SK-N-SH treated with all-trans-retinoic acid at 6 μM for 48 hours (cell line): ENCODE measurements around the gene CPT1C.

Experiments
- ATAC-seq: fragments of 200-7000 bp; cut with Tn5 transposase; 3 replicates; pipeline ENCODE4 v1.9.1; 2020; ENCODE audit warnings: mild to moderate bottlenecking, moderate library complexity
- ARNTL ChIP-seq: fragments of 450-650 bp; formaldehyde crosslinking; IDR thresholded peaks from 2 replicates; pipeline ENCODE4 v1.5.0; 2020; ENCODE audit warnings: low read depth, mild to moderate bottlenecking, moderate library complexity, borderline replicate concordance
- BACH2 ChIP-seq: fragments of 250-450 bp; sonication (Bioruptor Pico); IDR thresholded peaks from 2 replicates; pipeline ENCODE4 v1.9.0; 2021; ENCODE audit warnings: mild to moderate bottlenecking, borderline replicate concordance
- CSDC2 ChIP-seq: fragments of 250-450 bp; sonication (Bioruptor Pico); IDR thresholded peaks from 2 replicates; pipeline ENCODE4 v1.5.0; 2020; ENCODE audit warnings: mild to moderate bottlenecking, moderate library complexity
- ESRRG ChIP-seq: fragments of 250-450 bp; sonication (Bioruptor Pico); IDR thresholded peaks from 2 replicates; pipeline ENCODE4 v1.6.1; 2021; ENCODE audit warnings: mild to moderate bottlenecking
- GLIS3 ChIP-seq: fragments of 250-450 bp; sonication (Bioruptor Pico); IDR thresholded peaks from 2 replicates; pipeline ENCODE4 v1.5.0; 2020; ENCODE audit warnings: mild to moderate bottlenecking, moderate library complexity
- ISL1 ChIP-seq: fragments of 250-450 bp; sonication (Bioruptor Pico); IDR thresholded peaks from 2 replicates; pipeline ENCODE4 v2.1.2; 2022; ENCODE audit warnings: mild to moderate bottlenecking, moderate library complexity
- OSR1 ChIP-seq: fragments of 250-450 bp; sonication (Bioruptor Pico); IDR thresholded peaks from 2 replicates; pipeline ENCODE4 v1.8.0; 2022; ENCODE audit warnings: moderate library complexity, mild to moderate bottlenecking, inconsistent platforms
- PPARA ChIP-seq: fragments of 250-450 bp; sonication (Bioruptor Pico); IDR thresholded peaks from 2 replicates; pipeline ENCODE4 v1.5.0; 2020; ENCODE audit warnings: mild to moderate bottlenecking, borderline replicate concordance
- RARB ChIP-seq: fragments of 250-450 bp; sonication (Bioruptor Pico); IDR thresholded peaks from 2 replicates; pipeline ENCODE4 v1.8.0; 2021; ENCODE audit warnings: mild to moderate bottlenecking, moderate library complexity
- SNAI2 ChIP-seq: fragments of 250-450 bp; sonication (Bioruptor Pico); IDR thresholded peaks from 2 replicates; pipeline ENCODE4 v1.5.0; 2020; ENCODE audit warnings: mild to moderate bottlenecking, moderate library complexity
- TCF4 ChIP-seq: fragments of 250-450 bp; sonication (Bioruptor Pico); IDR thresholded peaks from 2 replicates; pipeline ENCODE4 v1.8.0; 2021; ENCODE audit warnings: mild to moderate bottlenecking, moderate library complexity, borderline replicate concordance
- TOX ChIP-seq: fragments of 250-450 bp; sonication (Bioruptor Pico); IDR thresholded peaks from 2 replicates; pipeline ENCODE4 v1.8.0; 2021; ENCODE audit warnings: mild to moderate bottlenecking, moderate library complexity, borderline replicate concordance
- ZC3H10 ChIP-seq: fragments of 250-450 bp; sonication (Bioruptor Pico); IDR thresholded peaks from 2 replicates; pipeline ENCODE4 v1.5.1; 2021; ENCODE audit warnings: mild to moderate bottlenecking, moderate library complexity
- ZFP3 ChIP-seq: fragments of 250-450 bp; sonication (Bioruptor Pico); IDR thresholded peaks from 2 replicates; pipeline ENCODE4 v1.5.0; 2020; ENCODE audit warnings: mild to moderate bottlenecking, moderate library complexity
- ZFP30 ChIP-seq: fragments of 450-650 bp; formaldehyde crosslinking; IDR thresholded peaks from 2 replicates; pipeline ENCODE4 v1.5.0; 2022; ENCODE audit warnings: mild to moderate bottlenecking, moderate library complexity
- ZNF565 ChIP-seq: fragments of 450-650 bp; formaldehyde crosslinking; conservative IDR thresholded peaks from 2 replicates; pipeline ENCODE4 v1.5.0; 2020; ENCODE audit warnings: low read depth, mild to moderate bottlenecking, moderate library complexity
- ZNF70 ChIP-seq: fragments of 450-650 bp; formaldehyde crosslinking; IDR thresholded peaks from 2 replicates; pipeline ENCODE4 v1.5.0; 2020; ENCODE audit warnings: mild to moderate bottlenecking, moderate library complexity
- ZNF8 ChIP-seq: fragments of 450-650 bp; formaldehyde crosslinking; IDR thresholded peaks from 2 replicates; pipeline ENCODE4 v1.5.0; 2020; ENCODE audit warnings: mild to moderate bottlenecking, moderate library complexity
- TF ChIP-seq, protein P1 (sequence below): fragments of 250-450 bp; sonication (Bioruptor Pico); IDR thresholded peaks from 2 replicates; pipeline ENCODE4 v1.8.0; 2021; ENCODE audit warnings: low read depth, mild to moderate bottlenecking, moderate library complexity, borderline replicate concordance
- TF ChIP-seq, protein P2 (sequence below): fragments of 250-450 bp; sonication (Bioruptor Pico); IDR thresholded peaks from 2 replicates; pipeline ENCODE4 v1.5.1; 2020; ENCODE audit warnings: low read depth, mild to moderate bottlenecking, moderate library complexity
- TF ChIP-seq, protein P3 (sequence below): fragments of 250-450 bp; sonication (Bioruptor Pico); IDR thresholded peaks from 2 replicates; pipeline ENCODE4 v1.5.0; 2020; ENCODE audit warnings: mild to moderate bottlenecking, moderate library complexity
- TF ChIP-seq, protein P4 (sequence below): fragments of 250-450 bp; sonication (Bioruptor Pico); IDR thresholded peaks from 2 replicates; pipeline ENCODE4 v1.8.0; 2020; ENCODE audit warnings: mild to moderate bottlenecking, moderate library complexity, borderline replicate concordance

The CPT1C gene

DNA sequence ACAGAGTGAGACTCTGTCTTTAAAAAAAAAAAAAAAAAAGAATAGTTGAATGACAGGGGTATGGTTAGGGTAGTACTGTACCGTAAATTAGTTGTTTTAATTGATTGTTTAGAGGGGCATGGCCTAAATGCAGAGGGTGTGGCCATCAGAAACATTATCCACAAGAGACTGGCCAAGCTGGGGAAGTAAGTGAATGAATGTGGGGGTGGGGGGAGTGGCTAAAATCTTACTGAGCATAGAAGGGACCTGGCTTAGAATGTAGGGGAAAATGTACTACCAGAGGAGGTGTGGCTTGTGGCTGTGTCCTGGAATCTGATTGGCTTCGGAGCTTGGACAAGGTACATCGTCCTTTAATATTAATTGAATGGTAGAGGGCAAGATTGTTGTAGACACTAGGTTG is 21.4 kb upstream of the CPT1C start:
- TF ChIP-seq, protein P1, sequence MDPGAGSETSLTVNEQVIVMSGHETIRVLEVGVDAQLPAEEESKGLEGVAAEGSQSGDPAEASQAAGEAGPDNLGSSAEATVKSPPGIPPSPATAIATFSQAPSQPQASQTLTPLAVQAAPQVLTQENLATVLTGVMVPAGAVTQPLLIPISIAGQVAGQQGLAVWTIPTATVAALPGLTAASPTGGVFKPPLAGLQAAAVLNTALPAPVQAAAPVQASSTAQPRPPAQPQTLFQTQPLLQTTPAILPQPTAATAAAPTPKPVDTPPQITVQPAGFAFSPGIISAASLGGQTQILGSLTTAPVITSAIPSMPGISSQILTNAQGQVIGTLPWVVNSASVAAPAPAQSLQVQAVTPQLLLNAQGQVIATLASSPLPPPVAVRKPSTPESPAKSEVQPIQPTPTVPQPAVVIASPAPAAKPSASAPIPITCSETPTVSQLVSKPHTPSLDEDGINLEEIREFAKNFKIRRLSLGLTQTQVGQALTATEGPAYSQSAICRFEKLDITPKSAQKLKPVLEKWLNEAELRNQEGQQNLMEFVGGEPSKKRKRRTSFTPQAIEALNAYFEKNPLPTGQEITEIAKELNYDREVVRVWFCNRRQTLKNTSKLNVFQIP (CRISPR knock-in tag) = no peak
- TF ChIP-seq ZNF565 (no peak), ZNF70 (CRISPR knock-in tag) (no peak), TCF4 (CRISPR knock-in tag) (no peak), RARB (CRISPR knock-in tag) (no peak), SNAI2 (CRISPR knock-in tag) (no peak), ESRRG (CRISPR knock-in tag) (no peak), ZFP30 (CRISPR knock-in tag) (no peak), ISL1 (CRISPR knock-in tag) (no peak), PPARA (CRISPR knock-in tag) (no peak)
- TF ChIP-seq, protein P2, sequence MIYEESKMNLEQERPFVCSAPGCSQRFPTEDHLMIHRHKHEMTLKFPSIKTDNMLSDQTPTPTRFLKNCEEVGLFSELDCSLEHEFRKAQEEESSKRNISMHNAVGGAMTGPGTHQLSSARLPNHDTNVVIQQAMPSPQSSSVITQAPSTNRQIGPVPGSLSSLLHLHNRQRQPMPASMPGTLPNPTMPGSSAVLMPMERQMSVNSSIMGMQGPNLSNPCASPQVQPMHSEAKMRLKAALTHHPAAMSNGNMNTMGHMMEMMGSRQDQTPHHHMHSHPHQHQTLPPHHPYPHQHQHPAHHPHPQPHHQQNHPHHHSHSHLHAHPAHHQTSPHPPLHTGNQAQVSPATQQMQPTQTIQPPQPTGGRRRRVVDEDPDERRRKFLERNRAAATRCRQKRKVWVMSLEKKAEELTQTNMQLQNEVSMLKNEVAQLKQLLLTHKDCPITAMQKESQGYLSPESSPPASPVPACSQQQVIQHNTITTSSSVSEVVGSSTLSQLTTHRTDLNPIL = no peak
- ATAC-seq = no peak

DNA sequence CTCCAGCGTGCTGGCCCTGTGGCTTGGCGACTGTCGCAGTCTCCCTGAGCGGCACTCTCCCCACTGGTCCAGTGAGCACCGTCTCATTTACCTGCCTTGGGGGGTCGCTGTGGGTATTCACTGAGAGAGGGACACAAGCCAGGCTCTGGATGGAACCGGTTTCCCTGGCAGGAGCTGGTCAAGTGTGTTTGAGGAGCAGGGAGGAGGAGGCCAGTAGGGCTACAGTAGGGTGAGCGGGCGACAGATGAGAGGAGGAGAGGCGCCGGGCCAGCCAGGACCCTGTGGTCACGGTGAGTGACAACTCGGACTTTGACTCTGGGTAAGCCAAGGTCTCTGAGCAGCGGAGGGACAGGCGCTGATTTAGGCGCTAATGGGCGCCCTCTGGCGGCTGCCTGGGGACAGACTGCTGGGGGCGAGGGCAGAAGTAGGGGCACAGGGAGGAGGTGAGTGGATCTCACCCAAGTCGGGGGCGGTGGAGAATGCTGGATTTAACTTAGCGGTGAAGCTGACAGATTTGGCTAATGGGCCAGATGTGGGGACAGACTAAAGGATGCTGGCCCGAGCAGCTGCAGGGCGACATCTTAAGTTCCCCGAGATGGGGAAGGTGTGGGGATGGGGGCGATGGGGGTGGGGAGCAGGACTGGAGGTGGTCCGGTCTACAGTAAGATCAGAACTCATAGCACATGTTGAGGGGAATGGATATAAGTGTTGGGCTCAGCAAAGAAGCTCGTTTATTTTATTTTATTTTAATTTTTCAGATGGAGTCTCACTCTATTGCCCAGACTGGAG is 18.6 kb upstream of the CPT1C start:
- TF ChIP-seq BACH2 (CRISPR knock-in tag) (no peak), ZNF70 (CRISPR knock-in tag) (0 out of 2 replicates have a peak, but pooled peaks have one; percentile 4), ZC3H10 (CRISPR knock-in tag) (no peak)
- TF ChIP-seq, protein P3, sequence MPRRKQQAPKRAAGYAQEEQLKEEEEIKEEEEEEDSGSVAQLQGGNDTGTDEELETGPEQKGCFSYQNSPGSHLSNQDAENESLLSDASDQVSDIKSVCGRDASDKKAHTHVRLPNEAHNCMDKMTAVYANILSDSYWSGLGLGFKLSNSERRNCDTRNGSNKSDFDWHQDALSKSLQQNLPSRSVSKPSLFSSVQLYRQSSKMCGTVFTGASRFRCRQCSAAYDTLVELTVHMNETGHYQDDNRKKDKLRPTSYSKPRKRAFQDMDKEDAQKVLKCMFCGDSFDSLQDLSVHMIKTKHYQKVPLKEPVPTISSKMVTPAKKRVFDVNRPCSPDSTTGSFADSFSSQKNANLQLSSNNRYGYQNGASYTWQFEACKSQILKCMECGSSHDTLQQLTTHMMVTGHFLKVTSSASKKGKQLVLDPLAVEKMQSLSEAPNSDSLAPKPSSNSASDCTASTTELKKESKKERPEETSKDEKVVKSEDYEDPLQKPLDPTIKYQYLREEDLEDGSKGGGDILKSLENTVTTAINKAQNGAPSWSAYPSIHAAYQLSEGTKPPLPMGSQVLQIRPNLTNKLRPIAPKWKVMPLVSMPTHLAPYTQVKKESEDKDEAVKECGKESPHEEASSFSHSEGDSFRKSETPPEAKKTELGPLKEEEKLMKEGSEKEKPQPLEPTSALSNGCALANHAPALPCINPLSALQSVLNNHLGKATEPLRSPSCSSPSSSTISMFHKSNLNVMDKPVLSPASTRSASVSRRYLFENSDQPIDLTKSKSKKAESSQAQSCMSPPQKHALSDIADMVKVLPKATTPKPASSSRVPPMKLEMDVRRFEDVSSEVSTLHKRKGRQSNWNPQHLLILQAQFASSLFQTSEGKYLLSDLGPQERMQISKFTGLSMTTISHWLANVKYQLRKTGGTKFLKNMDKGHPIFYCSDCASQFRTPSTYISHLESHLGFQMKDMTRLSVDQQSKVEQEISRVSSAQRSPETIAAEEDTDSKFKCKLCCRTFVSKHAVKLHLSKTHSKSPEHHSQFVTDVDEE (CRISPR knock-in tag) = peak; percentile 54; the same call in 1 of the 2 replicates
- peak; percentile 54 for ATAC-seq

DNA sequence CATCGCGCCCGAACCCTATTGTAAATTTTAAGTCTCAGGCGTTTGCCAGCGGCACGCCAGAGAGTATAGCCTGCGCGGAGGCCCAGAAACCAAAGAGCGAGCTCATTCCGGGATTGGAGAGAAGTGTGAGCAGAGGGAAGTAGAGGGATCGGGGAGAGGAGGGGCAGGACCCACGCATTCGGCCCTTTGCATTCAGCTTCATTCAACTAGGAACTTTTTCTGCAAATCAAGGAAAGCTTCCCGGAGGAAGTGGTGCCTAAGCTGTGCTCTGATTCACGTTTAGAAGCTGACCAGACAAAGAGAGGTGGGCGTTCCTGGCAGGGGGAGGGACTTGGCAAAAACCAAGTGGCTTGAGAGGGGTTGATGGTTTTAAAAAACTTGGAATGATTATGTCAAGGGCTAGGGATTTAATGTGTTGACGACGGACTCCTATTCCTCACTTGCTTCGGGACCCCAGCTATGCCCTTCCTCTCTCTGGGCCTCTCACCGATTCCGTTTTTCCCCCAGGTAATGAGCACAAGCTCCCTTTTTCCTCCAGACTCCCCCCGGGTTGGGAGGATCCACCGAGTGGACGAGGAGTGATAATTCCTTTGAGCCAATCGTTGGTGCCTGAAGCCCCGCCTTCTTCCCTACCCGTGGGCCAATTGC is 14.7 kb upstream of the CPT1C start:
- ATAC-seq = peak; percentile 16
- TF ChIP-seq ISL1 (CRISPR knock-in tag) = 0 out of 2 replicates have a peak, but pooled peaks have one; percentile 22
- TF ChIP-seq CSDC2 (CRISPR knock-in tag) = no peak
- no peak for TF ChIP-seq ZC3H10 (CRISPR knock-in tag)
- TF ChIP-seq, protein P2 = 0 out of 2 replicates have a peak, but pooled peaks have one; percentile 13
- TF ChIP-seq GLIS3 (CRISPR knock-in tag) = no peak
- 0 out of 2 replicates have a peak, but pooled peaks have one; percentile 30 for TF ChIP-seq ZNF8 (CRISPR knock-in tag)
- TF ChIP-seq, protein P4, sequence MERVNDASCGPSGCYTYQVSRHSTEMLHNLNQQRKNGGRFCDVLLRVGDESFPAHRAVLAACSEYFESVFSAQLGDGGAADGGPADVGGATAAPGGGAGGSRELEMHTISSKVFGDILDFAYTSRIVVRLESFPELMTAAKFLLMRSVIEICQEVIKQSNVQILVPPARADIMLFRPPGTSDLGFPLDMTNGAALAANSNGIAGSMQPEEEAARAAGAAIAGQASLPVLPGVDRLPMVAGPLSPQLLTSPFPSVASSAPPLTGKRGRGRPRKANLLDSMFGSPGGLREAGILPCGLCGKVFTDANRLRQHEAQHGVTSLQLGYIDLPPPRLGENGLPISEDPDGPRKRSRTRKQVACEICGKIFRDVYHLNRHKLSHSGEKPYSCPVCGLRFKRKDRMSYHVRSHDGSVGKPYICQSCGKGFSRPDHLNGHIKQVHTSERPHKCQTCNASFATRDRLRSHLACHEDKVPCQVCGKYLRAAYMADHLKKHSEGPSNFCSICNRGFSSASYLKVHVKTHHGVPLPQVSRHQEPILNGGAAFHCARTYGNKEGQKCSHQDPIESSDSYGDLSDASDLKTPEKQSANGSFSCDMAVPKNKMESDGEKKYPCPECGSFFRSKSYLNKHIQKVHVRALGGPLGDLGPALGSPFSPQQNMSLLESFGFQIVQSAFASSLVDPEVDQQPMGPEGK (CRISPR knock-in tag) = no peak
- TF ChIP-seq ARNTL = no peak
- TF ChIP-seq OSR1 (CRISPR knock-in tag) = no peak
- TF ChIP-seq TOX (CRISPR knock-in tag) = no peak
- 0 out of 2 replicates have a peak, but pooled peaks have one; percentile 42 for TF ChIP-seq ESRRG (CRISPR knock-in tag)
- peak; percentile 82 for TF ChIP-seq ZFP3 (CRISPR knock-in tag)
- TF ChIP-seq TCF4 (CRISPR knock-in tag) = no peak
